IPS DF 4.7 (cell line): ENCODE data around the gene MRTFA.

ENCODE experiments used
- DNase-seq: peaks from one replicate; pipeline ENCODE4 v3.0.0-alpha.2; 2013; ENCODE audit warnings: low spot score; ENCODE audit errors: extremely low read depth

MRTFA gene

DNA sequence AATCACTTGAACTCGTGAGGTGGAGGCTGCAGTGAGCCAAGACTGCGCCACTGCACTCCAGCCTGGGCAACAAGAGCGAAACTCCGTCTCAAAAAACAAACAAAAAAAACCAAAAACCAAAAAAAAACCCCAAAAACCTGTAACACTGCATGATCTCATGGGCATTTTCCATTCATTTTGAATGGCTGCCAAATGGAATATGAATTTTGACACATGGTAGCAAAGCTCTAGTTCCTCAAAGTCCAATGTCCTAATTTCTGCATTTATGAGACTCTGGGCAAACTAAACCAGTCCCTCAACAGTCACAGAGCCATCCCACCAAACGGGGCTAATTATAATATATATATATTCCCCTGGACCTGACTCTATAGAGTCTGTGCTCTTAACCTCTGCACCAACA, 204.4 kb downstream of the MRTFA start:
- no peak for DNase-seq

DNA sequence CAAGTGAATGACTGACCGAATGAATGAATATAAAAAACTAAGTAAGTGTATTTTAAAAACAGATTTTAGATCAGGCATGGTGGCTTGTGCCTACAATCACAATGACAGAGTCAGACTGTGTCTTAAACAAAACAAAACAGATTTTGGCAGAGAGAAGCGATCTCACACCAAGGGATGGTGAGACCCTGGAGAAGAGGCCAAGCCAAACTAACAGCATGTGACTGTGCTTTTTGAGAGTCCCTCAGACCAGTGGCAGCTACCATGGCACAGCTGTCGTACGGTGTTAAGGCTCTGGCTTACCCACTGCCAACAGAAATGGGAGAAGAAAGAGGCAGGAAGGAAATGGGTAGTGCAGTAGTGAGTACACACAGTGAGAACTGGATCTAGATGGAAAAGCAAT, 205.5 kb downstream of the MRTFA start:
- no peak for DNase-seq

DNA sequence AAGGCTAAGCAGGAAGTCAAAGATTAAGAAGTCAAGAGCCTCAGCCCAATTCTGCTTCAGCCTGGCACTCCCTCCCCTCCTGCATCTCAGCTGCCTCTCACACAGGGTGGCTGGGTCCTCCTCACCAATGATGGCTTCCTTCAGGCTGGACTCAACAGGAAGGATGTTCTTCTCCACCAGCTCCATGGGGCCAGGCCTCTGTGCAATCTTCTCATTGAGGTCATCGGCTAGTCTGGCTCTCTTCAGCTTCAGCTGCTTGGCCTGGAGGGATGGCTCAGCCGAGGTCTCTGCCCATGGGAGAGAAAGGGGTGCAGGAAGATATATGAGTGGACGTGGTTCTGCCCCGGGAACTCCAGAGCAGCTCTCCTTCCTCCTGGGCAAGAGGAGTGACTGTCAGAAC, 207.0 kb downstream of the MRTFA start:
- DNase-seq, result no peak

DNA sequence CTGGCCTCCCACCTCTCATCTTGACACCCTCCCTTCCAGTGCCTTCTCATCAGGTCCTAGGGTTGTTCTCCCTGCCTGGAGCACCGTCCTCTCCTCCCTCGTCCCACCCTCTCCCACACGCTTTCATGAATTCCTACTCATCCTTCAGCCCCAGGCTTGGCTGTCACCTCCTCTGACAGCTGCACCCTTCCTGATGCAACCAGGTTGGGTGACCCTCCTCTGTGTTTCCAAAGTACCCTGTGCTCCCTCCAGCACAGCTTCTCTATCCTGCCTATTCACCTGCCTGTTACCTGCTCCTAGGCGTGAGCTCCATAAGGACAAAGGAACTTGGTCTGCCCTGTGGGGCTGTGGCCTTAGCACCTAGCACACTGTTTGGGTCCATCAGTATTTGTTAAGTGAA, 207.7 kb downstream of the MRTFA start:
- no peak for DNase-seq

DNA sequence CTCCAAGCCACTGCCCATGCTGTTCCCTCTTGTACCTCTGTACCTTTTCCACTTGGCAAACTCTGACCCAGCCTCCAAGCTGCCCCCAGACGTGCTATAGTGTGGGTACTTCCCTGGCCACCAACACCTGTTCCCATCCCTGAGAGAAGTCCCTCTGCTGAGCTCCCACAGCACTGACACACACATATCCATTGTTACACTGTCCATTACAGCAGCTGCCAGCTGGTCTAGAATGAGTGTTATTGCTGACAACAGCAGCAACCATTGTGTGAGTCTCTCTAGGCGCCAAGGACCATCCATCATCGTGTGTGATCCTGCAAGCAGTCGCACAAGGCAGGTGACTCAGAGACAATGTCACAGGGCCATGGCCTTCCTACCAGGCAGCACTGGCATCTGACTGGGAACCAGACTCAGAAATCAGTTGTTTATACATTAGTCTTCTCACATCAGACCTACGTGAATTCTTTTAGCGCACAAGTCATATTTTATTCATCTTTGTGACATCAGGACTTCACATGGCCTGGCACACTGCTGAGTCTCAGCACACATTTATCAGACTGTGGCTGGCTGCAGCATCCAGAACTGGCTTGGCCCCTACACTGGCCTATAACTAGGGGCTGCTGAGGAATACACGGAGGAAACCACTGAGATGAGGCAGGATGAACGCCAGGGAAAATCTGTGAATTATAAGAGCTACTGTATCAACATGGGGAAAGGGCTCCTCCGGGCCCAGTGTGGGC, 209.8 kb downstream of the MRTFA start:
- DNase-seq, result no peak

DNA sequence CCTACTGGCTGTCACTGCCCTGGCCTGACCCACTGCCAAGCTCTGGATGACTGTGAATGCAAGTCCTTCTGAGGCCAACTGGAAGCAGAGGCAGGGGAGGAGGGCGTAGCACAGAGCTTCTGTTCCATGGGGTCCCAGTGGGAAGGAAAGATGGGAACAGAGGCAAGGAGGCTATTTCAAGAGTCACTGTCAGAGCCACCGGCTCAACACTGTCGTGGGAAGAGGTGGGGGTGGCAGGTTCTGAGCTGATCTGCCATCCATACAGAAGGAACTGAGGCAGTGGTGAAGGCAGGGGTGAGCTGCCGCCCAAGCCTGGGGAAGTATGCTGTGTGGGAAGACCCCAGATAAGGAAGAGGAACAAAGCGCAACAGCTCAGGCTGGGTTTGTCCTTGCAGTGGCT, 211.4 kb downstream of the MRTFA start:
- no peak for DNase-seq

DNA sequence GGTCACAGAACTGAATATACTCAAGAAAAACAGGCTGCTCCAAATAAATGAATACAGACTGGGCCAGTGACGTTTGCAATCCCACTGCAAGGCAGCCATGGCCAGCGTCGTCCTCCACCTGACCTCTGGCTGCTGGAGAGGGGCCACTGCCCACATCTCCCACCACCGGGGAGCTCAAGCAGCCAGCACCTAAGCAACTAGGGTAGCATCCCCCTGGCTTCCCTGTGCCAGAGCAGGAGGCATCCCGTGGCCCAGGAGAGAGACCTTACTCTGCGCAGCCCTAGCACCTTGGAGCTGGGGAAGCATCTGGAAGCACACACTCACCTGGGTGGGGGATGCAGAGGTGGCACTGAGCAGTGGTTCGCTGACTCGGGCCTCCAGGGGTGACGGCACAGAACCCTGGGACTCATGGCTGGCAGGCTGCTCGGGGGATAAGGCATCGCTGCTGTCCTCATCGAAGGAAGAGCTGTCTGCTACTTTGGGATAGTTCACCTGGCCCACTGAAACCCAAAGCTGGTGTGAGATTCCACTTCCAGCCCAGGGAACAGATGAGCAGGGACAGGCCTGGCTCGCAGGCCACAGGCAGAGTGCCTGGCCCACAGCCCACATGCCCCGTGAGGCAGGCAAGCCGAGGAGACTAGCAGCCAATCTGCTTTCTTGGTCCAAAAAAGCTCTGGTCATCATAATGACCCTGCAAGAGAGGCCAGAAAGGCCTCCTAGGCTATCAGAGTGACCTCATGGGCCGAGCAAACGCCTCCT, 212.5 kb downstream of the MRTFA start:
- no peak for DNase-seq

DNA sequence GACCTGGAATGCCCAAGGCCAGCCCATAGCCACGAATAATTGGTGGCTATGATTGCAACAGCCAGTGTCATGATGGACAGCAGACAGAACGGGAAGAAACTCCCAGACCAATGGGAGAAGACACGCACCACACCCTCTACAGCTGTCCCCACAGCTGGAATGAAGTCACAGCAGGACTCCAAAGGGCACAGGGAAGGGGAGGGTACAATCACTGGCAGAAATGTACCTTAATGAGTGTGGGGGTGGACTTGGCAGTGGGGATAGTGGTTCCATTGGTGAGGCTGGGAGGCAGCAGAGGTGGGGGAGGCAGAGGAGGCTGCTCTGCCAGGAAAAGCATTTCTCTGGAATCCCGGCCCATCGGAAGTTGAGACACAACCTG, 213.2 kb downstream of the MRTFA start:
- DNase-seq, result no peak

DNA sequence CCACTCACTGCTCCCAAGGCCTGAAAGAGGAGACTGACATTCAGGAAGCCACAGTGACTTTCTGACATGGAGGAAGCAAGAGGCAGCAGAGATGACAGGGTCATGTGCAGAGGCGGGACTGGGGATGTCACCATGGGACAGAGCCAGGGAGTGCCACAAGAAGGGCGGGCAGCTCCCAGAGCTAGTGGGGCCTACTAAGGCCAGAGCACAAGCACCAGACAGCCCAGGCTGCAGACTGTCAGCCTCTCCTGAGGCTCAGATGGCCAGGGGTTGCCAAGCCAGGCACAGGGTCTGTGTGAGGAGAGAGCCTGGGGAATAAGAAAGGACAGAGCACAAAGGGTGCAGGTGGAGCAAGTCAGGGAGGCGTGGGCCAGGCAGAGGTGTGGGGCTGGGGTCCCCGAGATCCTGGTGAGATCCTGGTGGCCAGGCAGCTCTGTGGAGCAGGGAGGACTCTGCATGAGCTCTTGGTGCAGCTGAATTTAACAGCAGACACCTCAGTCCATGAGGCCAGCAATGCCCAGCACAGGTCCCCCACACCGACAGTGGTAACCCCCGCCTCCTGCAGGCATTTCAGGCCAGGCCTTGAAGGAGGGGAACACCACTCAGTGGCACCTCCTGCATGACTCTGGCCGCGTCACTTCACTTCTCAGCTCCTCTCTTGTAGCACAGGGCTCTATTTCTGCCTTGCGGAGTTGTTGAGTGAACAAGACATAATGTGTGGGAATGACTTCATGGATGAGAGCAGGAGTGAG, 213.8 kb downstream of the MRTFA start:
- DNase-seq, result no peak

DNA sequence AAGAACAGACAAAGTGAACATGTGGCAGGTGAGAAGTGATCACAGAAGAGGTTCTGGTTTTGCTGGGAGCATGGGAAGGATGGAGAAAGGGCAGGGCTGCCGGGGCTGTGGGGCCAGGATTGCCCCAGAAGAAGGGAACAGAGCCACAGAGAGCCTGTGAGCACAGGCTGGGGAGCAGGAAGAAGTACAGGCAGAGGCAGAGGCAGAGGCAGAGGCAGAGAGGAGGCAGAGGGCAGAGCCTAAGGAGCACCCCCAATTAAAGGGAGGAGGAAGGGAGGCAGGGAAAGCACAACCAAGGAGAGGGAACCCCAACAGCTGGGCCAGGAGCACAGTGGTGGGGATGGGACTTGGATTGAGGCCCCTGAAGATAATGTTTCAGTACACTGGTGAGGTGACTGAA, 214.6 kb downstream of the MRTFA start:
- DNase-seq, result no peak

DNA sequence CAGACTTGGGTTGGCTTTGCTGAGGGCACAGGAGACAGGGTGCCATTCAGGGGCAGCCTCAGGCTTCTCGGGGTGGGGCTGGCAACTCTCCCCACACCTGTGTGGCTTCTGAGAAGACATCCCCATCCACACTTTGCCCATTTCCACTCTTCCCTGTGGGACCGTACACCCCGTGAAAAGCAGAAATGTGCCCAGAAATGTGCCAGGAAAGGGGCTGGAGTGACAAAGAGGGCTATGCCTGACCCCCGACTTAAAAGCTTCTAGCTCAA, 215.5 kb downstream of the MRTFA start:
- no peak for DNase-seq

DNA sequence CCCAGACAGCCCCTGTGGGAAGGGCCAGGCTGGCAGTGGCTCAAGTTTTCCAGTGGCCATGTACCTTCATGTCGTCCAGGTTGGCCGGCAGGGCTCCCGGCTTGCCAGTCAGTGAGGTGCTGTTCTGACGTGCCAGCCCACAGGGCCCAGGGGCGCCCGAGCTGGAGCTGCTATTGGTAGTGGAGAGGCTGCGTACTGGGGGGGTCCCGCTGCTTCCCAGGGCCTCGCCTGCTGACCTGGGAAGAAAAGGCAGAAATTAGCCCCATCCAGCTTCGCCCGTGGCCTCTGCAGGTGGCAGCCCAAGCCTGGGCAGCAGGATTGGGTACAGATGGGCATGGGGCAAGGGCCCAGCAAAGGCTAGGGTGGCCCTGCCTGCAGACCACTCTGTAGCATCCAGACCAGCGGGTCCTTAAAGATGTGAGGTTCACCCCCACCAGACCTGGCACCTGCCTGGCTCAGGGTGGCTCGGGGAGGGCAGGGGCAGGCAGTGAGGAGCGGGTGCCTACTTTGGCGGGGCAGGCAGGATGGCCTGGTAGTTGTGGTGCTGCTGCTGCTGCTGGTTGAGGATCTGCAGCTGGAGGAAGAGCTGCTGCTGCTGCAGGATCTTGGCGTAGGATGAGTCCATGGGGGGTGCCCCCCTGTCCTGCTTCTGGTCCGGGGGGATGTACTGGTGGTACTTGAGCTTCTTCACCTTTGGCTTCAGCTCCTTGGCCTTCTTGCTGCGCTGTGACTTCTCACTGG, 216.0 kb downstream of the MRTFA start:
- DNase-seq, result no peak

DNA sequence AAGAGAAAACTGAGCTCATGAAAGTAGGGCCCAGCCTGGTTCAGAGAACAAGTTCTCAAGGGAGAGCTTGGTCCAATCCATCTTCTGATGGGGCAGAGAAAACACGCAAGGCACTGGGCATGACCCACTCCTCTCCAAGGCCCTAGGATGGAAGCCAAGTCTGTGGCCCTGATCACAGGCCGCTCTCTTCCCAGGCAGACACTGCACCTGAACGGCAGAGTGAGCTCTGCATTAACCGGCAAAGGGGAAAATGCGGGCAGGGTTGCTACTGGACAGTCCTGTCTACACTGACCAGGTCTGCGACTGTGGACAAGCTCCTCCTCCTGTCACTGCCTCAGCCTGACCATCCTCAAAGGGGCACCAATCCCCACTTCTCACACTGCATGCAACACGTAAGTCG, 216.8 kb downstream of the MRTFA start:
- no peak for DNase-seq

DNA sequence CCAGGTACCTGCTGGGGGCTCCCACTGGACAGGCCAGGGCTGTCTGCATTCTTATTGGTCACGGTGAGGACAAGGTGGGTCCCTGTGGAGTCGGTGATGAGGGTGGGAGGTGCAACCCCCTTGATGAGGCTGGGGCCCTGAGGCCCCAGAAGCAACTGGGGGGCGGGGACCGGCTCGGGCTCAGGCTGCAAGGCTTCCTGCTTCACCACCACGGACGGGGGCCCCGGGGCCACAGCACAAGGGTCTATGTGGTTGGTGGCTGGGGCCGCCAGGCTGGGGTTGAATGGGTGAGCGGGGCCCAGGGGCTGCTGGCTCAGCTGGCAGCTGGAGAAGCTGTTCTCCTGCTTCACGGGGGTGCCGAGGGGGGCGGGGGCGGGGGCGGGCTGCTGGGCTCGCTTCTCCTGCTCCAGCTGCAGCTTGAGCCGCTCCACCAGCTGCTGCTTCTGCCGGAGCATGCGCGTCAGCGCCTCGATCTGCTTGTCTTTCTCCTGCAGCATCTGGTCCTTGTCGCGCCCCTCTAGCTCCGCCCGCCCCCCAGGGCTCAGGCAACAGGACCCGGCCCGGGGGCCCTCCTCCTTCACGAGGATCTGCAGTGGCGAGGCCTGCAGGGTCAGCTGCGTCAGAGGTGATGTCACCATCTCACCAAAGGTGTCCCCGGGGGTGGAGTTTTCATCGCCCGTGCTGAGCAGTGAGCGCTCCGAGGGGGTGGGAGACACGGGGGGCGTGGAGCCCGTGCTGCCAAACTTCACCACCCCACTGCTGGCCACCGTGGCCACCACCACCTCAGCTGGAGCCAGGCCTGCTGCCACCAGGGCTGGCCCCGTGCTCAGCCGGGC, 217.9 kb downstream of the MRTFA start:
- no peak for DNase-seq

DNA sequence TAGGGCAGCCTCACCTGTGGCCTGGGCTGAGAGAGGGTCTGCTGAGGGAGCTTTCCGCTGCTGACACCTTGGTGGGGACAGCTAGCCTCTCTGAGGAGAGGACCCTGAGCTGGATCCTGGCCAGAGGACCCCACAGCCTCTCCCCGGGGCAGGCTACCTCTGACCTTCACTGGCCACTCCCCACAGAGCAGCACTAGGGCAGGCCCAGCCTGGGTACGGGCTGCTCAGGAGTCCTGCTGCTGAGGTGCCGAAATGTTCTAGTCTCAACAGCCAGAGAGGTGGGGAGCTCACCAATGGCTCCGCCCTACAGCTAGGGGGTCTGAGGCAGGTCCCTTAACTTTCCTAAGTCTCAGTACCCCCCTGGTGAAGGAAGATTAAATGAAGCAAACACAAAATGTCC, 218.6 kb downstream of the MRTFA start:
- DNase-seq, result no peak

DNA sequence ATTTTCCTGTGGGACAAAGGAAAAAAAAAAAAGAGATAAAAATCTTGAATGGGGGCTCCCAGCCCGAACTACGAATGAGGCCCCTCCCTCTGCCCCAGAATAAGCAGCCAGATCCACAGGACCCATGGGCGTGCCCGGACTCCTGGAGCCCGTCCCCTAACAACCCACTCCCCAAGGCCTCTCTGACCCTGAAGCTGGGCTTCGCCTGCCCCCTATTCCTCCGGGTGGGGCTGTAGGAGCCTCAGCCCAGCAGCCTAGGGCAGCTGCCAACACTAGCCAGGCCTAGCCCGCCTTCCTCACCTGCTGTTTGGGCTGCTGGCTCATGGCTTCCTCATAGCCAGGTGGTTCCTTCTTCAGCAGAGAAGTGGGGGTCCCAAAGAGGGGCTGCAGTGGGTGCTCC, 219.5 kb downstream of the MRTFA start:
- no peak for DNase-seq

DNA sequence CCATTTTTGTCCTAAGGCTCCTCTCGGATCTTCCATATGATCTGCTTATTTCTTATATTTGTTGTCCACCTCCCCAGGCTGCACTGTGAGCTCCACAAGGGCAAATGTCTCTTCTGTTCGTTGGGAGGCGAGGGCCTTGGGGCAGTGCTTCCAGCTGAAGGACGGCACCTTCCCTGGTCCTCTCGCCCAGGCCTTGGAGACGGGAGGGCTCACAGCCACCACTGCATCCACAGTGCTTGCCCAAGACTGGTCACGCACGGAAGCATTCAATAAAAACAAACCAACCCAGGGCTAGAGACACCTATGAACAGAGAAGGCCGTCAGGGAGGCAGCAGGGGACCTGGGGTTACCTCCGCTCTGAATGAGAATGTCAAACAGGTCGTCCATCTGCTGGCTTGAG, 219.9 kb downstream of the MRTFA start:
- DNase-seq, result no peak

DNA sequence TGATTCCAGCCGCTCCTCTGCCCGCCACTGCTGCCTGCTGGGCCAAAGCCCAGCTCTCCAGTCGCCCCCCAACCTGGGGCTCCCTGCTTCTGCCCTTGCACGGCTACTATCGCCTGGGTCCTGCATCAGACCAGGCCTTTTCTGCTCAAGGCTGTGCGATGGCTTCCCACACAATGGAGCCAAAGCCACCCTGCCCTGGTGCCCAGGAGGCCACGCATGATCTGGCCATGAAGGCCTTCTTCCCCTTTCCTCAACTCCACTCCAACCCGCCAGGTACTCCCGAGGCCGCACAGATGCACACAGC, 220.3 kb downstream of the MRTFA start:
- DNase-seq, result no peak

DNA sequence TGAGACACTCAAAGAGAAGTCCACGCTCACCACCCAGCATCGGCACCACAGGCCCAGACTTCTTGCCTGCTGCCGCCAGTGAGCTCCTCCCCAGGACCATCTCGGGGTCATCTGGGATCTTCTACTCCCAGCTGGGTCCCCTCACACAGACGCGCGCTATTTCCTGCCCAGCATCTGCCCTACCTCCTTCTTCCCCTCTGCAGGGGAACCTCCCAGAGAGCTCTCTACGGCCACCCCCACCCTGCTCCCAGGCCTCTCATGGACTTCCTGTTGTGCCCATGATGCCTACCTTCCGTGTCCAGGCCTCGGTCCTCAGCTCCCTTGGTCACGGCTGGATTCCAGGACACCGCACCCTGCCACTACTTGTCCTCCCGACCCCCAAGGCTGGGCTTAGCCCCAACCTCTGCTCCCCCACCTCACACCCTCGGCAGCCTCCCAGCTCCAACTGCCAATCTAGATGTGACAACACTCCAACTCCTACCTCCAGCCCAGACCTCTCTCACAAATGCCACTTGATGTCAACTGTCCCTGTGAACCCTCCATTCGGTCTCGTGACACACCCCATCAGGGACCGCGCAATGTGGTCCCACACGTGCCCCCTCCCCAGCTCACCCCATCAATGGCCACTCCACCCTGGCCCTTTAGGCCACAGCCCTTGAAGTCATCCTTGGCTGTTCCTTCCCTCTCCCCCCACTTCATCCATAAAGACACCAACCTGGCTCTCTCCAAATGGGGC, 220.8 kb downstream of the MRTFA start:
- no peak for DNase-seq

DNA sequence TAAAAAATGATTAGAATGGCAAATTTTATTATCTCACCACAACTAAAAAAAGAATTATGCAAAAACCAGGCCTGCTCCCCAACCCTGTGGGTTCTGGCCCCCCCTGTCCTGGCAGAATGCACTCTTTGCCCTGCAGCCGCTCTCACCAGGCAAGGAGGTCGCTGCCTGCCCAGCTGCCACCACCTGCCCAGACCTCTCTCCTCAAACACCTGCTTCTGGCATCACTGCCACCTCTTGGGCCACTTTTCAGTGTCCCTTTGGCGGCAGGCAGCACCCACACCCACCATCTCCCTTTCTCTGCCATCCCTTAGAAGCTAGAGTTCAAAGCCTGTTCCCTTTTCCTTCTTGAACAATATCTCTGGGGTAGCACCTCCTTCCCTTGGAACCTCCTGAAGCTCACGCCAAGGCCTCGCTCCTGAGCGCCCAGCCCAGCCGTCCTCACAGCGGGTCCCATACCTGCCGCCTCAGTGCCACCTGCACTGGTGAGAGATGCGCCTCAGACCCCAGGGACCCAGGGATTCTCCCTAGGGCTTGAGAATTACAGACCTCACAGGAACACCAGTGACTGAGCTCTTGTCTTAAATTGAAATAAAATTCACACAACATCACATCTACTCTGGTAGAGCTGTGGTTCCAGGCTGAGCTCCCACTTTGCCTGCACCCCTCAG, 221.5 kb downstream of the MRTFA start:
- no peak for DNase-seq
